NCI-H524 treated with DMSO at 0.1 percent for 48 hours (cell line): ENCODE results near the gene P2RY2.

Experiments used
- DNase-seq: peaks from one replicate; lab custom pipeline; 2025; lab: John Stamatoyannopoulos, UW

Gene P2RY2

GRCh38 chr11:73205661-73206343 is 12.3 kb upstream of the P2RY2 start:
- DNase-seq, result peak; percentile 61

- DNase-seq, result no peak
Measured at GRCh38 chr11:73206801-73207200, 11.3 kb upstream of the P2RY2 start.

GRCh38 chr11:73209892-73210291 is 8.2 kb upstream of the P2RY2 start:
- no peak for DNase-seq

GRCh38 chr11:73210916-73211667 is 7.0 kb upstream of the P2RY2 start:
- DNase-seq, result no peak

- no peak for DNase-seq
Measured at GRCh38 chr11:73213196-73214143, 4.6 kb upstream of the P2RY2 start.

GRCh38 chr11:73215191-73216134 is 2.6 kb upstream of the P2RY2 start:
- DNase-seq, result no peak

GRCh38 chr11:73216465-73216864 is 1.6 kb upstream of the P2RY2 start:
- DNase-seq, result no peak

GRCh38 chr11:73217131-73217809 is 811 bp upstream of the P2RY2 start:
- no peak for DNase-seq

GRCh38 chr11:73217810-73218105 is 323 bp upstream of the P2RY2 start:
- DNase-seq, result no peak

GRCh38 chr11:73218830-73219215 is 742 bp downstream of the P2RY2 start:
- DNase-seq, result no peak

- DNase-seq, result no peak
Measured at GRCh38 chr11:73219396-73220285, 1.6 kb downstream of the P2RY2 start.

GRCh38 chr11:73221451-73221850 is 3.4 kb downstream of the P2RY2 start:
- no peak for DNase-seq

GRCh38 chr11:73221996-73222395 is 3.9 kb downstream of the P2RY2 start:
- no peak for DNase-seq

- DNase-seq, result no peak
Measured at GRCh38 chr11:73223998-73224730, 6.1 kb downstream of the P2RY2 start.

- DNase-seq, result no peak
Measured at GRCh38 chr11:73225001-73225686, 7.1 kb downstream of the P2RY2 start.

GRCh38 chr11:73225851-73226250 is 7.8 kb downstream of the P2RY2 start:
- no peak for DNase-seq

GRCh38 chr11:73226297-73227006 is 8.4 kb downstream of the P2RY2 start:
- DNase-seq, result no peak
